Progenitor cell of endocrine pancreas (in vitro differentiated cells): ENCODE measurements around the gene DGKZ. TPM values are rescaled to one million over a fixed set of nuclear protein-coding genes. Genes with fewer than 3 reads are reported as not detected.

Source experiments
- DNase-seq: peaks from one replicate; pipeline ENCODE4 v3.0.0; 2021; ENCODE audit warnings: low spot score; ENCODE audit not compliant: unreplicated experiment
- H3K27ac Mint-ChIP-seq: 2 replicates; pipeline ENCODE4 v1.8.0; 2021; ENCODE audit warnings: mild to moderate bottlenecking, moderate library complexity, mixed read lengths
- H3K27me3 Mint-ChIP-seq: 2 replicates; pipeline ENCODE4 v1.8.0; 2021; ENCODE audit warnings: mixed read lengths
- H3K36me3 Mint-ChIP-seq: 2 replicates; pipeline ENCODE4 v1.8.0; 2022; ENCODE audit warnings: mixed read lengths; ENCODE audit not compliant: insufficient read depth
- H3K4me1 Mint-ChIP-seq: 2 replicates; pipeline ENCODE4 v1.8.0; 2021; ENCODE audit warnings: low read depth, mixed read lengths
- H3K4me3 Mint-ChIP-seq: 2 replicates; pipeline ENCODE4 v1.8.0; 2021; ENCODE audit warnings: low read depth, mild to moderate bottlenecking, moderate library complexity, mixed read lengths
- H3K9me3 Mint-ChIP-seq: 2 replicates; pipeline ENCODE4 v1.8.0; 2021; ENCODE audit warnings: low read depth, mixed read lengths
- total RNA-seq: library from RNA; stranded (reverse); gene quantifications from 2 replicates; pipeline ENCODE4 v1.2.1, GENCODE V29; 2021
- TF ChIP-seq, protein P1 (sequence below): fragments of 200-600 bp; sonication (generic); IDR thresholded peaks from one replicate; pipeline ENCODE4 v1.5.0; 2021; ENCODE audit warnings: antibody characterized with exemption, mild to moderate bottlenecking; ENCODE audit not compliant: unreplicated experiment

Gene DGKZ
- total RNA-seq, 1 donor from 2014 or later = 58.3 TPM

DNA sequence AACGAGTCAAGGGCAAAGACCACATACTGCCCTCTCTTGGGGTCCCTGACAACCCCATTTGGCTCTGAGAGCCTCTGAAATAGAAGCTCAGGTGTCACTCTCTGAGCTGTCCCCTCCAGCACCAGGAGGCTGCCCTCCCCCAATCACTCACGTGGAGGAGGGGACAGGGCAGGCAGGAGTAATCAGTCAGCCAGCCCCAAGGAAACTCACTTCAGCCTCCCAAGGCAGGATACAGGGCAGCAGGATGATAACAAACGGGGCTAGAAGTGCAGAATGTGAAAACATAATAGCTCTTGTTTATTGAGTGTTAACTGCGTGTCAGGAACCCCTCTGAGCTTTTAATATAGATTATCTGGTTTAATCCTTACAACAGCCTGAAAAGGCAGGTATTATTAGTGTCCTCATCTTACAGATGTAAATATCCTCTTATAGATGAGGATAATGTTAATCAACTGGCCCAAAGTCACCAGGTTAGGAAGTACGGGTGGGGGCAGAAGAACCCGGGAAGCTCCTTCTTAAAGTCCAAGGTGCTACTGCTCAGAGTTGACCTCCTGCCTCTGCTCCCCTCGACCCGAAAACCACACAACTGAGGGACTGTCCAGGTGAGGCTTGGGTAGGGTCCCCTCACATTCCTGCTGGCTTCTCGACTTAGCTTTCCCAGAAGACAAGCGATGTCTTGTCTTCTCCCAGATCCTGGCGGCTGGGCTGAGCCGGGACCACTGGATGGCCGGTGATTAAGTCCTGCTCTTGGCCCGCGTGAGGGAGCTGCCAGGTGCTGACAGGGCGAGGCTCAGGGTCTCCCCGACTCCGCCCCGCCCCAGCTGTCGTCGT, 41.6 kb downstream of the DGKZ start:
- peaks cover 58% of the 10 kb centered on the region for H3K27me3 Mint-ChIP-seq
- peaks cover 21% of the 10 kb centered on the region for H3K4me1 Mint-ChIP-seq
- no peaks in the 10 kb centered on the region for H3K9me3 Mint-ChIP-seq
- TF ChIP-seq, protein P1, sequence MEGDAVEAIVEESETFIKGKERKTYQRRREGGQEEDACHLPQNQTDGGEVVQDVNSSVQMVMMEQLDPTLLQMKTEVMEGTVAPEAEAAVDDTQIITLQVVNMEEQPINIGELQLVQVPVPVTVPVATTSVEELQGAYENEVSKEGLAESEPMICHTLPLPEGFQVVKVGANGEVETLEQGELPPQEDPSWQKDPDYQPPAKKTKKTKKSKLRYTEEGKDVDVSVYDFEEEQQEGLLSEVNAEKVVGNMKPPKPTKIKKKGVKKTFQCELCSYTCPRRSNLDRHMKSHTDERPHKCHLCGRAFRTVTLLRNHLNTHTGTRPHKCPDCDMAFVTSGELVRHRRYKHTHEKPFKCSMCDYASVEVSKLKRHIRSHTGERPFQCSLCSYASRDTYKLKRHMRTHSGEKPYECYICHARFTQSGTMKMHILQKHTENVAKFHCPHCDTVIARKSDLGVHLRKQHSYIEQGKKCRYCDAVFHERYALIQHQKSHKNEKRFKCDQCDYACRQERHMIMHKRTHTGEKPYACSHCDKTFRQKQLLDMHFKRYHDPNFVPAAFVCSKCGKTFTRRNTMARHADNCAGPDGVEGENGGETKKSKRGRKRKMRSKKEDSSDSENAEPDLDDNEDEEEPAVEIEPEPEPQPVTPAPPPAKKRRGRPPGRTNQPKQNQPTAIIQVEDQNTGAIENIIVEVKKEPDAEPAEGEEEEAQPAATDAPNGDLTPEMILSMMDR = no peak
- peak overlapping the region; percentile 60 for H3K27ac Mint-ChIP-seq
- no peak for DNase-seq
- H3K36me3 Mint-ChIP-seq = peaks cover 4% of the 10 kb centered on the region
- H3K4me3 Mint-ChIP-seq = no peak overlapping the region

DNA sequence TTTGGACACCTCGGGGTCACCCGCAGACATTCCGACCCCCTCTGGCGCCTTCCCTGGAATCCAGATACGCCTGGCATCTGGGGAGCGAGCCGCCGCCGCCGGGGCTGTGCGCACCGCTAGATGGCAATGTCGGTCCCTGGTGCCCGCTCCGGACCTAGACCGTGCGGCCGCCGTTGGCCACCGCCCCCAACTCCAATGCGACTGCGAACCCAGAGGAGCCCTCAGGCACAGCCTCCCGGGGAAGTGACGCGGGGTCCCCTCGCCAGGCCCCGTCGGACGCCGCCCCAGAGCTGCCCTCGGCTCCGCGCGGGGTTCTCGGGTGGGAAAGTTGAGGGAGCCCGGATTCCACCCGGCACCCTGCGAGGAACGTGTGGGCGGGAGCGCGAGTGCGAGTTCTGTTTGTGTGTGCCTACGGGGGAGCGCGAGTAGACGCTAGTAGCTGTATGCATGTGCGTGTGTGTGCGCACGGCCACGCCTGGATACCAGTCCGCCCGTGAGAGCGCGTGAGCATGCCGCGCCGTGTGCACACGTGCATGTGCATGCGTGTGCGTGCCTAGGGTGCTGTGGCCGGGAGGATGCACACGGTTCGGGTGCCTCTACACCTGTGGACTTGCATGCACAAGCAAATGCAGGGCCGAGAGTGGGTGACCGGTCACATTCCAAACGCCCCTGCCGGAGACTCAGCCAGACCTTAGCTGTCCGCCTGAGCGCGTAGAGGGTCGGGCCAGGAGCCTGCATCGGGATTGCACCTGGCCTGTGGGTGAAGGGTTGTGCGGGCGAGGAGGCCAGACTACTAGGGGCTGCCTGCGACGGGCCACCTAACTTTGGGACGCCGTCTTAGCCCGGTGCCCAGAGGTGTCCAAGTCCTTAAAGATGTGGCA, 42.4 kb downstream of the DGKZ start:
- peak; percentile 75 for DNase-seq
- Mint-ChIP-seq H3K27ac (no peak overlapping the region), H3K27me3 (peaks cover 58% of the 10 kb centered on the region), H3K4me1 (peaks cover 19% of the 10 kb centered on the region), H3K4me3 (peak overlapping the region; percentile 57), H3K36me3 (peaks cover 4% of the 10 kb centered on the region), H3K9me3 (no peaks in the 10 kb centered on the region)
- TF ChIP-seq, protein P1 = peak; percentile 90

DNA sequence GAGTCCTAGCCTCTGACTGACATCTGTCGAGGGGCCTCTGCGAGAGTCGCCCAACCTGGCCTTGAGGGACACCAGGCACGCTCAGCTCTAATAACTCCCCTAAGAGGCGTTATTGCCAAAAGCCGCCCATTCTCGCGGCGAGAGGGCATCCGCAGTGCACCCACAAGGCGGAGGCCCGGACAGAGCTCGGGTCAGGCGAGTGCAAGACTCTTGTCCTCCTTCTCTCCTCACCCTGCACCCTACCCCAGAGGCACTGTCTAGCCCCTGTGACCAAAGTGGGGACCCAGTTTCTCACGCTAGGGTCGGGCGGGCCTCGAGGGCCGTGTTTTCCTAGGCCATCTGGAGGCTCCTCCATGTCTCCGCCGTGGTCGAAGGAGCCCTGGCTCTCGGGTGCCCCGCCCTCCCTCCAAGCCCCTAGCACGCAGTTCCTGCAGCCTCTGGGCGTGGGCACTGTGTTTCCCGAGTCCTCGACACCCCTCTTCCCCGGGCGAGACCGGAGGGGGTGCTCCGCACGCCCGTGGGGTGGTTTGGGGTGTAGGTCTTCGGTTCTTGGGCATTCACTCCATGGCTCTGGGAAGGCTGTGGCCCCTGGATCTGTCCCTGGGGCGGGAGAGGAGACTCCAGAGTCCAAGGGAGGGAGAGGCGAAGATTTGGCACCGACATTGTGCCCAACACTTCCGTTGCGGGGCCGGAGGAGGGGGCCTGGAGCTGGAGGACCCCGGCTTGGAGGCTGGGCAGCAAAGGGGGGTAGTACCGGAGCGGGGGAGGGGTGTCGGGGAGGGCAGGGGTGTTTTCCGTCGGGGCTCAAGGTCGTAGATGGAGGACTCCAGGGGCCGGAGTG, 43.3 kb downstream of the DGKZ start:
- no peaks in the 10 kb centered on the region for H3K9me3 Mint-ChIP-seq
- H3K4me1 Mint-ChIP-seq = peaks cover 19% of the 10 kb centered on the region
- H3K4me3 Mint-ChIP-seq = peak overlapping the region; percentile 57
- no peak overlapping the region for H3K27ac Mint-ChIP-seq
- no peaks in the 10 kb centered on the region for H3K36me3 Mint-ChIP-seq
- TF ChIP-seq, protein P1 = no peak
- DNase-seq = no peak
- peaks cover 58% of the 10 kb centered on the region for H3K27me3 Mint-ChIP-seq

DNA sequence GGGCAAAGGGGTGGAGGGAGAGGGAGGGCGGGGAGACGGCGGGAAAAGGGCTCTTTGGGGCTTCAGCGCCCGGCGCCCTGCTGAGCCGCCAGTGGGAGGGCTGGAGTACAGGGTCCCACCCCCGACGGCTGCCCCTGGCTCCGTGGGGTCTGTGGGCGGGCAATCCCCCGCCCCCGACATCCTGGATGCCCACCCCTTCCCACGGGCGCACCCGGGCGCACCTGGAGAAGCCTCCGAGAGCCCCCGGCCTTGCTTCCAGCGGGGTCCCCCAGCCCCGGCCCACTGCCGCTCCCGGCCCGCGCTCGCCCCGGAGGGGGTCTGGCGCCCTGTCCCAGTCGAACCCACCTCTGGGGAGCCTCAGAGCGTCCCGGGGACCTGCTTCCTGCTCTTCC, 43.9 kb downstream of the DGKZ start:
- Mint-ChIP-seq H3K4me1 (peaks cover 19% of the 10 kb centered on the region), H3K27me3 (peaks cover 52% of the 10 kb centered on the region), H3K36me3 (no peaks in the 10 kb centered on the region), H3K4me3 (no peak overlapping the region), H3K27ac (no peak overlapping the region), H3K9me3 (no peaks in the 10 kb centered on the region)
- no peak for DNase-seq
- TF ChIP-seq, protein P1 = no peak
